Measurements from ENCODE around the gene PSENEN. TPM values are rescaled to one million over a fixed set of nuclear protein-coding genes. Genes with fewer than 3 reads are reported as not detected.
"Not testable (repeated sequence)": the region's sequence is repeated elsewhere in the genome, so short reads cannot be mapped to it uniquely, and the experiment has no call there.

Gene PSENEN
- total and polyA plus RNA-seq, 9 of the 15 experiments (the other 6 are each of a cell fraction or from before 2014, with no cell fraction given): 34.5 to 299 (median 61.1) TPM

DNA sequence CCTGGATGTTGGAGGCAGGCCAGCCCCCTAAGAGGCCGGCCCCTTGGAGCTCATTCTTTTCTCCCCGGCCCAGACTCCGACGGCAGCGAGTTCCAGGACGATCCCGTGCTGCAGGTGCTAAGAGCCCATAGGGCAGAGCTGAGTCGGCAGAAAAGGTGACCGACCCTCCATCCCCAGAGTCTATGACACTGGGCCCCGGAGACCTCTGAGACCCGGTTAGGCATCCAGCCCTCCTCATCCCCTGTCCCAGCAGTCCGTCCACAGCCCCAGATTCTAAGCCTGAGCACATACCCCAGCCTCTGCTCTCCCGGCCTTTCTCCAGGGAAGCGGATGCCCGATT, 22.6 kb downstream of the PSENEN start:
- H3K9me1 ChIP-seq (ENCODE audit: control insufficient read depth, insufficient read depth, low read length): peaks cover 2% of the 10 kb centered on the region
- H3K4me1 ChIP-seq (replicated peaks in 1 of 2; ENCODE audit: control insufficient read depth in 2 of 2, insufficient read depth in 2 of 2, low read length in 2 of 2): peaks cover 0 to 19% of the 10 kb centered on the region in 2 experiments; a peak in 2 of 5 replicates
- H3K4me3 ChIP-seq: no peak overlapping the region
- no peaks in the 10 kb centered on the region for H3K9me3 ChIP-seq (replicated peaks; ENCODE audit: control insufficient read depth, insufficient read depth, low read depth, low read length)
- ATAC-seq (no peak), FAIRE-seq (no peak), DNase-seq (ENCODE audit: extremely low read depth in 1 of 4, low spot score in 3 of 4) (no peak)
- no peaks in the 10 kb centered on the region for H3K27me3 ChIP-seq (ENCODE audit: control insufficient read depth in 2 of 2, insufficient read depth in 2 of 2, low read length in 2 of 2)
- H2AFZ ChIP-seq (ENCODE audit: low read depth, low read length): no peak overlapping the region
- no peaks in the 10 kb centered on the region for H3K79me2 ChIP-seq (ENCODE audit: control insufficient read depth, insufficient read depth, low read length)
- in situ Hi-C loops (cut with MboI) (no loop called here), intact Hi-C loops (cut with micrococcal nuclease) (no loop called here)
- ChIA-PET CTCF (ENCODE audit: low intra/inter-chr PET ratio) (no interaction called here), POLR2A (interaction anchor here (0.6 to 0.7 kb wide), 2 partner anchors 11 to 52 kb away, joined by 3 read pairs; partner anchors contain the start of gene PROSER3)
- no peak overlapping the region for H3K27ac ChIP-seq (ENCODE audit: extremely low read depth, low read depth, low read length)
- H3K9ac ChIP-seq (ENCODE audit: insufficient read depth in 1 of 2, low read depth in 2 of 2, low read length in 2 of 2): peak overlapping the region in 1 of 2 experiments; percentile 45; a peak in 1 of 4 replicates
- no TSS peak for BruUV-seq (replicated peaks)
- H3K36me3 ChIP-seq (ENCODE audit: control insufficient read depth, insufficient read depth, low read length): peaks cover 35% of the 10 kb centered on the region; the same call in 1 of the 3 replicates
- no peaks in the 10 kb centered on the region; the same call in 1 of the 2 replicates for H4K20me1 ChIP-seq (replicated peaks; ENCODE audit: control insufficient read depth, insufficient read depth, low read length)
- 94% methylated on average over 12 of the region's 15 CpGs for WGBS (ENCODE audit: insufficient coverage, low coverage, missing lambda C conversion rate)
- H3K4me2 ChIP-seq (ENCODE audit: insufficient read depth, low read length): no peak overlapping the region
- TF ChIP-seq MAFG (tag; conservative IDR thresholded peaks at IDR 0.05): peak; percentile 56
- no peak for TF ChIP-seq TEAD4 (IDR thresholded peaks at IDR 0.05; ENCODE audit: low read length)
- TF ChIP-seq TEAD4 (CRISPR knock-in tag; IDR thresholded peaks at IDR 0.05; ENCODE audit: borderline replicate concordance): no peak
- TF ChIP-seq RUNX1 (IDR thresholded peaks at IDR 0.05; ENCODE audit: low read depth): no peak
- TF ChIP-seq SMARCC2 (IDR thresholded peaks at IDR 0.05; ENCODE audit: low read depth): no peak
- peak; percentile 63 for TF ChIP-seq MAFK (IDR thresholded peaks at IDR 0.05; ENCODE audit: low read length)
- no peak for TF ChIP-seq BCOR (IDR thresholded peaks at IDR 0.05)
- 0 out of 2 replicates have a peak, but pooled peaks have one; percentile 12 for TF ChIP-seq POLR2AphosphoS5 (IDR thresholded peaks at IDR 0.05; ENCODE audit: control insufficient read depth, insufficient read depth, low read depth, low read length)
- TF ChIP-seq HMG20B (CRISPR knock-in tag; IDR thresholded peaks at IDR 0.05): no peak
- peak; percentile 78 for TF ChIP-seq ZNF316 (IDR thresholded peaks at IDR 0.05)
- TF ChIP-seq PRMT5 (CRISPR knock-in tag; IDR thresholded peaks at IDR 0.05): no peak
- peak; percentile 76 for TF ChIP-seq C11orf30 (IDR thresholded peaks at IDR 0.05; ENCODE audit: low read depth)

DNA sequence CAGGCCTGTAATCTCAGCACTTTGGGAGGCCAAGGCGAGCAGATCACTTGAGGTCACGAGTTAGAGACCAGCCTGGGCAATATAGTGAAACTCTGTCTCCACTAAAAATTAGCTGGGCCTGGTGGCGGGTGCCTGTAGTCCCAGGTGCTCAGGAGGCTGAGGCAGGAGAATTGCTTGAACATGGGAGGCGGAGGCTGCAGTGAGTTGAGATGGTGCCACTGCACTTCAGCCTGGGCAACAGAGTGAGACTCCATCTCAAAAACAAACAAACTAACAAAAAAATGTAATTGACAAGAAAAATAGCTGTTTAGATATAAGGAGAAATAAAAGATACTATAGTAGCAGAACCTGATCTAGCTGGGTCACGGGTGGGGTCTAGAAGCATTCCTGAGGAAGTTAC, 26.9 kb downstream of the PSENEN start:
- H3K79me2 ChIP-seq (ENCODE audit: control insufficient read depth, insufficient read depth, low read length); H3K27ac ChIP-seq (ENCODE audit: extremely low read depth, low read depth, low read length); DNase-seq (ENCODE audit: extremely low read depth in 1 of 4, low spot score in 3 of 4); FAIRE-seq; BruUV-seq (replicated peaks); in situ Hi-C loops (cut with MboI); H3K27me3 ChIP-seq (ENCODE audit: control insufficient read depth in 2 of 2, insufficient read depth in 2 of 2, low read length in 2 of 2); ATAC-seq; H3K4me2 ChIP-seq (ENCODE audit: insufficient read depth, low read length); H4K20me1 ChIP-seq (replicated peaks; ENCODE audit: control insufficient read depth, insufficient read depth, low read length); intact Hi-C loops (cut with micrococcal nuclease); H3K9ac ChIP-seq (ENCODE audit: insufficient read depth in 1 of 2, low read depth in 2 of 2, low read length in 2 of 2); H3K9me1 ChIP-seq (ENCODE audit: control insufficient read depth, insufficient read depth, low read length); H3K4me3 ChIP-seq; CTCF ChIA-PET (ENCODE audit: low intra/inter-chr PET ratio); H3K9me3 ChIP-seq (replicated peaks; ENCODE audit: control insufficient read depth, insufficient read depth, low read depth, low read length); H2AFZ ChIP-seq (ENCODE audit: low read depth, low read length): not testable (repeated sequence)
- Histone ChIP-seq H3K4me1 (replicated peaks in 1 of 2; ENCODE audit: control insufficient read depth in 2 of 2, insufficient read depth in 2 of 2, low read length in 2 of 2) (peaks cover 10 to 30% of the 10 kb centered on the region in 2 experiments), H3K36me3 (ENCODE audit: control insufficient read depth, insufficient read depth, low read length) (peaks cover 14% of the 10 kb centered on the region; the same call in 1 of the 3 replicates)
- WGBS (ENCODE audit: insufficient coverage, low coverage, missing lambda C conversion rate): 71% methylated on average over 5 of the region's 5 CpGs
- POLR2A ChIA-PET: interaction anchor here (0.6 to 1.4 kb wide), 4 partner anchors 12 to 70 kb away, joined by 3 to 9 read pairs (median 4); partner anchors contain the start of gene HSPB6
